Esophagus squamous epithelium (tissue), 5 donors: ENCODE results near the gene GPR135. TPM values are rescaled to one million over a fixed set of nuclear protein-coding genes. Genes with fewer than 3 reads are reported as not detected.

ENCODE experiments used
- DNase-seq: peaks from one replicate; lab custom pipeline; 2025; lab: John Stamatoyannopoulos, UW
- H3K27ac ChIP-seq, 4 donors: fragments of 200-600 bp; sonication (generic); one replicate each; pipeline ENCODE4 v1.5.1; 2016 to 2019; ENCODE audit warnings: mild to moderate bottlenecking in 1 of 4
- H3K27me3 ChIP-seq, 4 donors: fragments of 200-600 bp; sonication (generic); 1 replicate in 3 of 4; 2 replicates in 1 of 4; pipeline versions ENCODE4 v1.5.1 to v1.6.0; 2017 to 2021; ENCODE audit warnings: antibody characterized with exemption in 1 of 4
- H3K36me3 ChIP-seq, 3 donors: fragments of 200-600 bp; sonication (generic); one replicate each; pipeline ENCODE4 v1.5.1; 2016 to 2019
- H3K4me1 ChIP-seq, 3 donors: fragments of 200-600 bp; sonication (generic); one replicate each; pipeline ENCODE4 v1.5.1; 2017 to 2019
- H3K4me3 ChIP-seq, 4 donors: fragments of 200-600 bp; sonication (generic); 1 replicate in 3 of 4; 2 replicates in 1 of 4; pipeline ENCODE4 v1.5.1; 2016 to 2019; ENCODE audit warnings: mild to moderate bottlenecking in 2 of 4, moderate library complexity in 1 of 4
- H3K9me3 ChIP-seq, 3 donors: fragments of 200-600 bp; sonication (generic); one replicate each; pipeline ENCODE4 v1.5.1; 2016 to 2019
- CTCF ChIP-seq, 6 experiments: fragments of 450-650 bp in 4 of 6; fragments of 200-600 bp in 2 of 6; sonication (generic) in 2 of 6; IDR thresholded peaks; one replicate each; pipeline ENCODE4 v1.5.1; 2016 to 2019; ENCODE audit warnings: antibody characterized with exemption in 6 of 6, mild to moderate bottlenecking in 4 of 6, moderate library complexity in 4 of 6
- POLR2A ChIP-seq, 4 donors: fragments of 450-650 bp; IDR thresholded peaks; one replicate each; pipeline ENCODE4 v1.6.1; 2017; ENCODE audit warnings: antibody characterized with exemption in 4 of 4, mild to moderate bottlenecking in 4 of 4, moderate library complexity in 3 of 4
- WGBS, 2 donors: methylation state at CpG; one replicate each; pipeline ENCODE4 v1.1.5; 2018; 5-methylcytosine and 5-hydroxymethylcytosine counted together
- intact Hi-C: fragments of 100-400 bp; cut with DNase I; formaldehyde crosslinking; loops from one replicate; pipeline ENCODE4 v1.15.0; 2022
- total RNA-seq, 4 donors: library from RNA; depleted of rRNA; stranded (reverse); fragments of >200 nt; gene quantifications; one replicate each; pipeline ENCODE4 v1.1.0, GENCODE V29; 2016
- donor health status: DM: yes; HTN: yes; CAD: no.

GPR135 gene
- total RNA-seq, 4 donors from 2014 or later = 0.56 to 4.4 (median 1.3) TPM

GRCh38 chr14:59507752-59508103, 42.5 kb upstream of the GPR135 start:
- Histone ChIP-seq H3K36me3 (peaks cover 0 to 15% (median 0%) of the 10 kb centered on the region in 3 donors), H3K27me3 (peaks cover 0 to 3% (median 0%) of the 10 kb centered on the region in 4 donors), H3K4me3 (no peak overlapping the region), H3K4me1 (no peaks in the 10 kb centered on the region), H3K27ac (no peak overlapping the region), H3K9me3 (no peaks in the 10 kb centered on the region)
- DNase-seq = no peak
- WGBS, 2 donors = 82 to 90% methylated on average over 2 to 3 of the region's 3 CpGs
- intact Hi-C loops = no loop called here
- TF ChIP-seq POLR2A (IDR thresholded peaks at IDR 0.05) (no peak), CTCF (IDR thresholded peaks at IDR 0.05) (peak in 1 of 6 experiments; percentile 6)

- no peak overlapping the region for H3K4me3 ChIP-seq
- peaks cover 0 to 15% (median 0%) of the 10 kb centered on the region in 3 donors for H3K36me3 ChIP-seq
- TF ChIP-seq CTCF (IDR thresholded peaks at IDR 0.05) (peak; percentile 20 to 75 (median 61)), POLR2A (IDR thresholded peaks at IDR 0.05) (no peak)
- no peak overlapping the region for H3K27ac ChIP-seq
- DNase-seq = no peak
- H3K4me1 ChIP-seq = no peaks in the 10 kb centered on the region
- no peaks in the 10 kb centered on the region for H3K9me3 ChIP-seq
- H3K27me3 ChIP-seq = peaks cover 0 to 3% (median 0%) of the 10 kb centered on the region in 4 donors
- intact Hi-C loops = no loop called here
Observed at GRCh38 chr14:59507063-59507751, 42.0 kb upstream of the GPR135 start.

- no peak overlapping the region for H3K27ac ChIP-seq
- H3K36me3 ChIP-seq = peaks cover 0 to 35% (median 0%) of the 10 kb centered on the region in 3 donors
- no peak for TF ChIP-seq POLR2A (IDR thresholded peaks at IDR 0.05)
- no peak overlapping the region for H3K4me3 ChIP-seq
- no peaks in the 10 kb centered on the region for H3K27me3 ChIP-seq
- no peaks in the 10 kb centered on the region for H3K9me3 ChIP-seq
- intact Hi-C loops = no loop called here
- no peaks in the 10 kb centered on the region for H3K4me1 ChIP-seq
- DNase-seq = no peak
- 70 to 73% methylated on average over 4 of the region's 4 CpGs for WGBS, 2 donors
Observed at GRCh38 chr14:59503256-59503655, 38.1 kb upstream of the GPR135 start.

- no peak for TF ChIP-seq CTCF (IDR thresholded peaks at IDR 0.05)
- no peak for TF ChIP-seq POLR2A (IDR thresholded peaks at IDR 0.05)
- H3K4me3 ChIP-seq = no peak overlapping the region
- H3K27me3 ChIP-seq = no peaks in the 10 kb centered on the region
- no peak overlapping the region for H3K27ac ChIP-seq
- H3K4me1 ChIP-seq = no peaks in the 10 kb centered on the region
- intact Hi-C loops = no loop called here
- 72 to 84% methylated on average over 3 of the region's 3 CpGs for WGBS, 2 donors
- DNase-seq = no peak
- no peaks in the 10 kb centered on the region for H3K9me3 ChIP-seq
- H3K36me3 ChIP-seq = peaks cover 0 to 57% (median 0%) of the 10 kb centered on the region in 3 donors
Observed at GRCh38 chr14:59500732-59501131, 35.6 kb upstream of the GPR135 start.

GRCh38 chr14:59492384-59492783, 27.2 kb upstream of the GPR135 start:
- no peaks in the 10 kb centered on the region for H3K9me3 ChIP-seq
- no peaks in the 10 kb centered on the region for H3K4me1 ChIP-seq
- intact Hi-C loops = no loop called here
- H3K27ac ChIP-seq = no peak overlapping the region
- H3K36me3 ChIP-seq = peaks cover 4 to 99% (median 4%) of the 10 kb centered on the region in 3 donors
- H3K27me3 ChIP-seq = no peaks in the 10 kb centered on the region
- H3K4me3 ChIP-seq = no peak overlapping the region
- 71 to 74% methylated on average over 1 of the region's 1 CpG for WGBS, 2 donors
- TF ChIP-seq POLR2A (IDR thresholded peaks at IDR 0.05) (no peak), CTCF (IDR thresholded peaks at IDR 0.05) (no peak)
- DNase-seq = no peak
